ENCODE data around the gene ETV3.

Gene ETV3

GRCh38 chr1:157161901-157162300 lies 23.7 kb upstream of the ETV3 start:
- no peak for DNase-seq (ENCODE audit: low spot score)

GRCh38 chr1:157158967-157159366 lies 20.8 kb upstream of the ETV3 start:
- no peak for DNase-seq (ENCODE audit: low spot score)

- DNase-seq (ENCODE audit: low spot score), result no peak
Measured at GRCh38 chr1:157157501-157158190, 19.5 kb upstream of the ETV3 start.

GRCh38 chr1:157156058-157156541 lies 17.9 kb upstream of the ETV3 start:
- DNase-seq (ENCODE audit: low spot score), result peak; percentile 71

- DNase-seq (ENCODE audit: low spot score), result no peak
Measured at GRCh38 chr1:157155658-157156057, 17.5 kb upstream of the ETV3 start.

- DNase-seq (ENCODE audit: low spot score), result no peak
Measured at GRCh38 chr1:157154940-157155514, 16.8 kb upstream of the ETV3 start.

GRCh38 chr1:157154291-157154690 lies 16.1 kb upstream of the ETV3 start:
- no peak for DNase-seq (ENCODE audit: low spot score)

GRCh38 chr1:157153746-157154145 lies 15.6 kb upstream of the ETV3 start:
- no peak for DNase-seq (ENCODE audit: low spot score)

GRCh38 chr1:157152510-157152909 lies 14.3 kb upstream of the ETV3 start:
- DNase-seq (ENCODE audit: low spot score), result no peak

GRCh38 chr1:157151506-157151905 lies 13.3 kb upstream of the ETV3 start:
- no peak for DNase-seq (ENCODE audit: low spot score)

GRCh38 chr1:157151073-157151472 lies 12.9 kb upstream of the ETV3 start:
- DNase-seq (ENCODE audit: low spot score), result no peak

GRCh38 chr1:157150631-157151030 lies 12.4 kb upstream of the ETV3 start:
- no peak for DNase-seq (ENCODE audit: low spot score)

GRCh38 chr1:157147906-157148700 lies 9.9 kb upstream of the ETV3 start:
- DNase-seq (ENCODE audit: low spot score), result no peak

- DNase-seq (ENCODE audit: low spot score), result no peak
Measured at GRCh38 chr1:157147037-157147436, 8.8 kb upstream of the ETV3 start.

GRCh38 chr1:157146244-157146643 lies 8.0 kb upstream of the ETV3 start:
- DNase-seq (ENCODE audit: low spot score), result no peak

- no peak for DNase-seq (ENCODE audit: low spot score)
Measured at GRCh38 chr1:157145076-157145475, 6.9 kb upstream of the ETV3 start.

GRCh38 chr1:157144509-157144908 lies 6.3 kb upstream of the ETV3 start:
- DNase-seq (ENCODE audit: low spot score), result no peak

GRCh38 chr1:157142765-157143423 lies 4.7 kb upstream of the ETV3 start:
- DNase-seq (ENCODE audit: low spot score), result no peak

- no peak for DNase-seq (ENCODE audit: low spot score)
Measured at GRCh38 chr1:157142201-157142600, 4.0 kb upstream of the ETV3 start.

- DNase-seq (ENCODE audit: low spot score), result no peak
Measured at GRCh38 chr1:157141212-157141855, 3.1 kb upstream of the ETV3 start.

- no peak for DNase-seq (ENCODE audit: low spot score)
Measured at GRCh38 chr1:157140063-157140588, 1.9 kb upstream of the ETV3 start.

All from germinal center (tissue), 1 donor.